H1 (cell line): ENCODE measurements around the gene PTPN12. TPM values are rescaled to one million over a fixed set of nuclear protein-coding genes. Genes with fewer than 3 reads are reported as not detected.

Experiments used
- CTCF ChIA-PET: fragments of 300-600 bp; sonication (Branson Sonifier 250); formaldehyde crosslinking; loops from one replicate; lab custom pipeline; 2021; ENCODE audit not compliant: partially characterized antibody; lab: Charles Lee
- POLR2A ChIA-PET: fragments of 300-600 bp; sonication (Branson Sonifier 250); formaldehyde crosslinking; loops from one replicate; lab custom pipeline; 2021; ENCODE audit warnings: inconsistent platforms; ENCODE audit not compliant: partially characterized antibody; lab: Charles Lee
- DNase-seq, 2 experiments: peaks; one replicate each; pipeline versions ENCODE4 v3.0.0 to v3.0.0-alpha.2; 2010 to 2022; ENCODE audit warnings: low spot score in 2 of 2, low read depth in 1 of 2, mixed read lengths in 1 of 2
- FAIRE-seq: peaks from 2 replicates; lab custom pipeline; 2011; peaks lifted over from hg19 to GRCh38; lab: Jason Lieb, UNC
- H2AFZ ChIP-seq: 2 replicates; pipeline ENCODE4 v1.8.1; 2012; ENCODE audit warnings: low read length, inconsistent platforms
- H2AK5ac ChIP-seq: 2 replicates; pipeline ENCODE4 v1.6.1; 2013; ENCODE audit warnings: low read depth, low read length
- H2BK120ac ChIP-seq: replicated peaks from 2 replicates; pipeline ENCODE3; 2013; ENCODE audit warnings: low read depth, low read length, inconsistent platforms
- H2BK12ac ChIP-seq: 2 replicates; pipeline ENCODE4 v1.6.1; 2013; ENCODE audit warnings: low read depth, low read length
- H2BK15ac ChIP-seq: 2 replicates; pipeline ENCODE4 v1.6.1; 2013; ENCODE audit warnings: low read length
- H2BK20ac ChIP-seq: 2 replicates; pipeline ENCODE4 v1.6.1; 2013; ENCODE audit warnings: low read length
- H2BK5ac ChIP-seq: 2 replicates; pipeline ENCODE4 v1.6.1; 2013; ENCODE audit warnings: low read depth, low read length
- H3K14ac ChIP-seq: 2 replicates; pipeline ENCODE4 v1.6.1; 2013; ENCODE audit warnings: inconsistent platforms; ENCODE audit not compliant: insufficient read length
- H3K18ac ChIP-seq: 2 replicates; pipeline ENCODE4 v1.6.1; 2013; ENCODE audit warnings: low read length; ENCODE audit errors: extremely low read depth
- H3K23ac ChIP-seq: 2 replicates; pipeline ENCODE4 v1.6.1; 2013; ENCODE audit warnings: inconsistent platforms; ENCODE audit not compliant: insufficient read length
- H3K23me2 ChIP-seq: 2 replicates; pipeline ENCODE4 v1.6.1; 2013; ENCODE audit warnings: low read depth, low read length
- H3K27ac ChIP-seq: 2 replicates; pipeline ENCODE4 v1.6.1; 2011; ENCODE audit warnings: low read depth, low read length, inconsistent platforms
- H3K27me3 ChIP-seq, 4 experiments: replicated peaks in 1 of 4; 1 replicate in 1 of 4; 2 replicates in 3 of 4; pipeline versions ENCODE4 v1.6.1 to v1.8.1; 2011 to 2013; ENCODE audit warnings: low read length in 3 of 4, mild to moderate bottlenecking in 3 of 4, inconsistent platforms in 2 of 4, mixed read lengths in 2 of 4, moderate library complexity in 1 of 4; ENCODE audit not compliant: control insufficient read depth in 3 of 4, insufficient read depth in 3 of 4; ENCODE audit errors: extremely low read depth in 1 of 4
- H3K36me3 ChIP-seq, 4 experiments: 2 replicates each; pipeline versions ENCODE4 v1.6.1 to v1.8.1; 2011 to 2013; ENCODE audit warnings: mild to moderate bottlenecking in 4 of 4, low read length in 3 of 4, moderate library complexity in 2 of 4, control low read depth in 1 of 4, inconsistent platforms in 1 of 4; ENCODE audit not compliant: insufficient read depth in 4 of 4, control insufficient read depth in 2 of 4
- H3K4ac ChIP-seq: replicated peaks from 2 replicates; pipeline ENCODE3; 2013; ENCODE audit warnings: low read length, low read depth, mixed read lengths, inconsistent platforms; ENCODE audit not compliant: insufficient read length
- H3K4me1 ChIP-seq, 4 experiments: replicated peaks in 1 of 4; 1 replicate in 1 of 4; 2 replicates in 3 of 4; pipeline versions ENCODE4 v1.6.1 to v1.8.1; 2011 to 2013; ENCODE audit warnings: low read length in 3 of 4, inconsistent platforms in 2 of 4, mixed read lengths in 1 of 4; ENCODE audit not compliant: insufficient read depth in 4 of 4, control insufficient read depth in 3 of 4
- H3K4me2 ChIP-seq, 2 experiments: 2 replicates each; pipeline versions ENCODE4 v1.6.1 to v1.8.1; 2011 to 2013; ENCODE audit warnings: low read depth in 2 of 2, low read length in 2 of 2, control low read depth in 1 of 2, inconsistent platforms in 1 of 2, mild to moderate bottlenecking in 1 of 2; ENCODE audit not compliant: insufficient read depth in 1 of 2
- H3K4me3 ChIP-seq, 4 experiments: fragments of 200-600, 300-600 bp in 1 of 4; sonication (generic), shearing (Covaris generic), sonication (Bioruptor Twin) in 1 of 4; 2 replicates each; pipeline versions ENCODE4 v1.5.1 to v1.8.1; 2011 to 2016; ENCODE audit warnings: low read length in 4 of 4, low read depth in 3 of 4, control low read depth in 2 of 4, inconsistent platforms in 2 of 4, mild to moderate bottlenecking in 2 of 4, mixed read lengths in 1 of 4, moderate library complexity in 1 of 4; ENCODE audit not compliant: insufficient read depth in 2 of 4; ENCODE audit errors: extremely low read depth in 1 of 4
- H3K56ac ChIP-seq: replicated peaks from 2 replicates; pipeline ENCODE3; 2013; ENCODE audit warnings: low read depth, mild to moderate bottlenecking, mixed read lengths, low read length, inconsistent platforms; ENCODE audit not compliant: insufficient read length
- H3K79me1 ChIP-seq: 2 replicates; pipeline ENCODE4 v1.6.1; 2013; ENCODE audit warnings: low read depth, low read length, control low read depth
- H3K79me2 ChIP-seq, 2 experiments: 2 replicates each; pipeline versions ENCODE4 v1.6.1 to v1.8.1; 2012 to 2013; ENCODE audit warnings: low read length in 2 of 2, mild to moderate bottlenecking in 2 of 2, inconsistent platforms in 1 of 2; ENCODE audit not compliant: insufficient read depth in 2 of 2, control insufficient read depth in 1 of 2
- H3K9ac ChIP-seq, 4 experiments: replicated peaks in 1 of 4; 1 replicate in 1 of 4; 2 replicates in 3 of 4; pipeline versions ENCODE4 v1.6.1 to v1.8.1; 2011 to 2013; ENCODE audit warnings: low read depth in 3 of 4, low read length in 3 of 4, control low read depth in 2 of 4, mild to moderate bottlenecking in 2 of 4, moderate library complexity in 2 of 4, inconsistent platforms in 1 of 4; ENCODE audit errors: extremely low read depth in 1 of 4
- H3K9me3 ChIP-seq, 2 experiments: 2 replicates each; pipeline versions ENCODE4 v1.6.1 to v1.8.1; 2012 to 2013; ENCODE audit warnings: mild to moderate bottlenecking in 2 of 2, moderate library complexity in 2 of 2, control low read depth in 1 of 2, inconsistent platforms in 1 of 2, low read depth in 1 of 2, low read length in 1 of 2, mixed read lengths in 1 of 2; ENCODE audit not compliant: insufficient read depth in 2 of 2
- H4K20me1 ChIP-seq, 2 experiments: replicated peaks in 1 of 2; 2 replicates each; pipeline versions ENCODE3 to v1.8.1; 2011 to 2013; ENCODE audit warnings: inconsistent platforms in 2 of 2, low read length in 2 of 2, mild to moderate bottlenecking in 1 of 2; ENCODE audit not compliant: insufficient read depth in 2 of 2, control insufficient read depth in 1 of 2
- H4K5ac ChIP-seq: 2 replicates; pipeline ENCODE4 v1.6.1; 2013; ENCODE audit warnings: low read length, low read depth, mixed read lengths, inconsistent platforms; ENCODE audit not compliant: insufficient read length
- H4K8ac ChIP-seq: 2 replicates; pipeline ENCODE4 v1.8.0; 2013; ENCODE audit warnings: mild to moderate bottlenecking, moderate library complexity, low read length, inconsistent platforms; ENCODE audit not compliant: insufficient read depth; ENCODE audit errors: extremely low read depth
- H4K91ac ChIP-seq: replicated peaks from 2 replicates; pipeline ENCODE3; 2013; ENCODE audit warnings: low read length, mixed read lengths, inconsistent platforms; ENCODE audit not compliant: insufficient read length
- ATF2 ChIP-seq: IDR thresholded peaks from 2 replicates; pipeline ENCODE4 v1.6.1; 2012; ENCODE audit warnings: low read length, inconsistent platforms
- CBX8 ChIP-seq: fragments of 300-800, 300-1000 bp; sonication (generic); IDR thresholded peaks from 2 replicates; pipeline ENCODE4 v1.7.1; 2016; ENCODE audit warnings: low read depth, low read length, borderline replicate concordance
- CEBPB ChIP-seq: IDR thresholded peaks from 2 replicates; pipeline ENCODE4 v1.6.1; 2012; ENCODE audit warnings: low read depth, low read length
- CHD1 ChIP-seq: IDR thresholded peaks from 2 replicates; pipeline ENCODE4 v1.6.1; 2012; ENCODE audit warnings: low read depth, low read length, improper control_type of control experiment
- EGR1 ChIP-seq: IDR thresholded peaks from 2 replicates; pipeline ENCODE4 v1.6.1; 2011; ENCODE audit warnings: low read depth, low read length, borderline replicate concordance
- EZH2 ChIP-seq: fragments of 200-600 bp; sonication (generic); IDR thresholded peaks from 2 replicates; pipeline ENCODE4 v1.7.1; 2012; ENCODE audit warnings: low read depth, mild to moderate bottlenecking, moderate library complexity, low read length, inconsistent platforms; ENCODE audit not compliant: severe bottlenecking
- HDAC2 ChIP-seq, 2 experiments: fragments of 300-600 bp in 1 of 2; sonication (generic) in 1 of 2; IDR thresholded peaks; 2 replicates each; pipeline ENCODE4 v1.6.1; 2011 to 2012; ENCODE audit warnings: low read depth in 2 of 2, low read length in 2 of 2, mild to moderate bottlenecking in 2 of 2, moderate library complexity in 2 of 2, borderline replicate concordance in 1 of 2, inconsistent platforms in 1 of 2
- JUN ChIP-seq: IDR thresholded peaks from 2 replicates; pipeline ENCODE4 v1.6.1; 2011; ENCODE audit warnings: low read depth, mild to moderate bottlenecking, improper control_type of control experiment, low read length
- KDM5A ChIP-seq: fragments of 200-600 bp; IDR thresholded peaks from 2 replicates; pipeline ENCODE4 v1.7.1; 2012; ENCODE audit warnings: mild to moderate bottlenecking, low read length, inconsistent platforms, mixed read lengths
- MAX ChIP-seq: IDR thresholded peaks from 2 replicates; pipeline ENCODE4 v1.6.1; 2012; ENCODE audit warnings: inconsistent platforms
- PHF8 ChIP-seq: fragments of 200-600 bp; sonication (generic); conservative IDR thresholded peaks from 2 replicates; pipeline ENCODE4 v1.7.1; 2012; ENCODE audit warnings: low read depth, mild to moderate bottlenecking, inconsistent platforms, low read length, moderate library complexity
- SIX5 ChIP-seq: IDR thresholded peaks from 2 replicates; pipeline ENCODE4 v1.6.1; 2011; ENCODE audit warnings: mild to moderate bottlenecking, low read depth, low read length
- TEAD4 ChIP-seq: IDR thresholded peaks from 2 replicates; pipeline ENCODE4 v1.6.1; 2012; ENCODE audit warnings: low read depth, low read length, inconsistent platforms, mixed read lengths
- WGBS, 2 experiments: shearing (Covaris generic) in 1 of 2; methylation state at CpG; one replicate each; pipeline versions ENCODE4 v1.1.6 to v1.1.7; 2013 to 2015; ENCODE audit warnings: low lambda C conversion rate in 2 of 2, mixed read lengths in 2 of 2, inconsistent platforms in 1 of 2, low coverage in 1 of 2, missing lambda C conversion rate in 1 of 2; ENCODE audit not compliant: insufficient replicate concordance in 2 of 2, insufficient coverage in 1 of 2, insufficient read length in 1 of 2; ENCODE audit errors: extremely low coverage in 1 of 2, missing lambda C conversion rate in 1 of 2; 5-methylcytosine and 5-hydroxymethylcytosine counted together
- polyA plus RNA-seq, 7 experiments: library from polyadenylated mRNA; depleted of rRNA in 3 of 7; stranded (reverse) in 5 of 7; unstranded in 2 of 7; fragments of >200 nt in 5 of 7; fragments of 200-250 nt in 2 of 7; gene quantifications; 1 replicate in 5 of 7; 2 replicates in 1 of 7; 4 replicates in 1 of 7; pipeline versions ENCODE4 v1.2.1 to v1.2.3, GENCODE V29; 2011 to 2013; ENCODE audit warnings: missing spikeins in 2 of 7, mixed read lengths in 2 of 7
- total RNA-seq: library from RNA; stranded (reverse); fragmentation: NEBNext Ultra II Directional; extraction: Animal tissue kit (Norgen Biotek cat#: 25700); gene quantifications from 2 replicates; pipeline ENCODE4 v1.2.1, GENCODE V29; 2021

The PTPN12 gene
- total and polyA plus RNA-seq, 2 of the 8 experiments (the other 6 are each of a cell fraction or from before 2014, with no cell fraction given): 39.7 to 132 TPM

GRCh38 chr7:77619314-77619713, 82.2 kb downstream of the PTPN12 start:
- no peak overlapping the region for H3K23ac ChIP-seq
- no peak overlapping the region for H3K4ac ChIP-seq
- 87% methylated on average over 4 of the region's 4 CpGs; no CpG with 5 or more reads in 1 of the 2 experiments for WGBS, 2 experiments
- H3K9ac ChIP-seq: no peak overlapping the region
- no peak overlapping the region for H2BK12ac ChIP-seq
- H3K27ac ChIP-seq: no peak overlapping the region
- H4K91ac ChIP-seq: no peak overlapping the region
- no peak overlapping the region for H3K4me2 ChIP-seq
- no peak overlapping the region for H2AK5ac ChIP-seq
- no peak overlapping the region for H3K14ac ChIP-seq
- no peak overlapping the region for H3K18ac ChIP-seq
- no peak overlapping the region for H2BK20ac ChIP-seq
- peaks cover 3 to 69% (median 20%) of the 10 kb centered on the region in 4 experiments; a peak in 6 of 8 replicates for H3K36me3 ChIP-seq
- no peaks in the 10 kb centered on the region for H3K9me3 ChIP-seq
- H3K56ac ChIP-seq: no peak overlapping the region
- H4K5ac ChIP-seq: no peak overlapping the region
- no peaks in the 10 kb centered on the region for H3K27me3 ChIP-seq
- no peak overlapping the region for H2BK5ac ChIP-seq
- CTCF ChIA-PET: no interaction called here
- no peaks in the 10 kb centered on the region for H3K23me2 ChIP-seq
- no peak overlapping the region for H4K8ac ChIP-seq
- peaks cover 0 to 1% of the 10 kb centered on the region in 2 experiments for H4K20me1 ChIP-seq
- H3K4me1 ChIP-seq: no peaks in the 10 kb centered on the region
- no peak overlapping the region for H2AFZ ChIP-seq
- POLR2A ChIA-PET: interaction anchor here (1.6 kb wide), 1 partner anchor 17 kb away, joined by 3 read pairs; no protein-coding TSS in a partner anchor
- no peak overlapping the region for H2BK120ac ChIP-seq
- DNase-seq (no peak), FAIRE-seq (no peak)
- no peak overlapping the region for H3K4me3 ChIP-seq
- no peaks in the 10 kb centered on the region for H3K79me2 ChIP-seq
- 0 out of 2 replicates have a peak, but pooled peaks cover 2% of the 10 kb centered on the region for H3K79me1 ChIP-seq
- H2BK15ac ChIP-seq: no peak overlapping the region
- TF ChIP-seq TEAD4: no peak
- no peak for TF ChIP-seq KDM5A
- TF ChIP-seq ATF2: no peak
- TF ChIP-seq JUN: no peak
- TF ChIP-seq SIX5: no peak
- no peak for TF ChIP-seq CEBPB
- TF ChIP-seq PHF8: no peak
- TF ChIP-seq HDAC2 (IDR thresholded peaks at IDR 0.05; ENCODE audit: borderline replicate concordance in 1 of 2, low read depth in 2 of 2, low read length in 2 of 2): no peak
- no peak for TF ChIP-seq CBX8
- TF ChIP-seq MAX: no peak
- TF ChIP-seq EZH2: no peak
- no peak for TF ChIP-seq EGR1
- no peak for TF ChIP-seq CHD1
